ACC112 (cell line): ENCODE measurements around the gene PRDM16.

ENCODE experiments used
- H2AFZ ChIP-seq: fragments of 200-600 bp; sonication (generic); one replicate; pipeline ENCODE4 v1.6.0; 2017; ENCODE audit warnings: antibody characterized with exemption, low read length; ENCODE audit not compliant: unreplicated experiment
- H3K27ac ChIP-seq: fragments of 200-600 bp; sonication (generic); 2 replicates; pipeline ENCODE4 v1.5.1; 2014; ENCODE audit warnings: low read depth, mild to moderate bottlenecking, antibody characterized with exemption, low read length, moderate library complexity
- H3K27me3 ChIP-seq: fragments of 200-600 bp; sonication (generic); 2 replicates; pipeline ENCODE4 v1.6.1; 2014; ENCODE audit warnings: mild to moderate bottlenecking, antibody characterized with exemption, low read length, moderate library complexity, mixed read lengths; ENCODE audit not compliant: insufficient read depth
- H3K36me3 ChIP-seq: fragments of 200-600 bp; sonication (generic); 2 replicates; pipeline ENCODE4 v1.6.1; 2016; ENCODE audit warnings: mild to moderate bottlenecking, antibody characterized with exemption, low read length, moderate library complexity, mixed read lengths; ENCODE audit not compliant: insufficient read depth
- H3K4me1 ChIP-seq: fragments of 200-600 bp; sonication (generic); one replicate; pipeline ENCODE4 v1.6.1; 2016; ENCODE audit warnings: low read length, mixed read lengths; ENCODE audit not compliant: insufficient read depth, unreplicated experiment, control insufficient read depth
- H3K4me3 ChIP-seq: fragments of 200-600 bp; sonication (generic); 2 replicates; pipeline ENCODE4 v1.5.1; 2014; ENCODE audit warnings: mild to moderate bottlenecking, low read depth, low read length
- H3K79me2 ChIP-seq: fragments of 200-600 bp; sonication (generic); one replicate; pipeline ENCODE4 v1.6.0; 2016; ENCODE audit warnings: low read length; ENCODE audit not compliant: control insufficient read depth, unreplicated experiment, insufficient read depth

PRDM16 gene

DNA sequence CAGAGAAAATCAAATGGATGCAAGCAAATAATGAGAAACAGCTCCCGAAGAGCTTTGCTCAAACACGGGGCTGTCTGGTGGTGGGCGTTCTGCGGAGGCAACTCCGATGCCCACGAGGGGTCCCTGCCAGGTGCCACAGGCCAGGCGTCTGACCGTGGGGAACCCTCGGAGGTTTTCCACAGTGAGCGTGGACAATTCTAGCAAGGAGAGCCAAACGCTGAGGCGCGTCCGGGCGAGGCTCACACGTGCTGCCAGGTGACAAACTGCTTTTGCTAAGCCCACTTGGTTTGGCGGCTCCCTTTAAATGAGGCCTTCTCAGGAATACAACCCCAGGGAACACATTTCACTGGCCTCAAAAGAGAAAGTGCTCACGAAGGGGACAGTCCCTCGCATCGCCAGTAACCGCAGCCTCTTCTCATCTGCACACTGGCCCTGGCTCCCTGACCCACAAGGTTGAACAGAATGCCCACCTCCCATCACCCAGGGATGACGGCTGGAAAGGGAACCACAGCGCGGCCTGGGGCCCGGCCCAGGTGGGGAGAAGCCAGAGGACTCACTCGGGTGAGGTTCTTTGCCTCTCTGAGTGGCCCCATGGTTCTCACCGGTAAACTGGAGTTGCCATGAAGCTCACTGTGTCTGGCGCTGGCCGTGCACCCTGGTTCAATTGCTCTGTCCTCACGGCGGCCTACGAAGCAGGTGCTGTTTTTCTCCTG, 97.4 kb downstream of the PRDM16 start:
- H3K4me1 ChIP-seq = no peaks in the 10 kb centered on the region
- no peaks in the 10 kb centered on the region for H3K79me2 ChIP-seq
- H3K4me3 ChIP-seq = no peak overlapping the region
- H3K27me3 ChIP-seq = no peaks in the 10 kb centered on the region
- no peak overlapping the region for H3K27ac ChIP-seq
- no peak overlapping the region for H2AFZ ChIP-seq
- H3K36me3 ChIP-seq = no peaks in the 10 kb centered on the region

DNA sequence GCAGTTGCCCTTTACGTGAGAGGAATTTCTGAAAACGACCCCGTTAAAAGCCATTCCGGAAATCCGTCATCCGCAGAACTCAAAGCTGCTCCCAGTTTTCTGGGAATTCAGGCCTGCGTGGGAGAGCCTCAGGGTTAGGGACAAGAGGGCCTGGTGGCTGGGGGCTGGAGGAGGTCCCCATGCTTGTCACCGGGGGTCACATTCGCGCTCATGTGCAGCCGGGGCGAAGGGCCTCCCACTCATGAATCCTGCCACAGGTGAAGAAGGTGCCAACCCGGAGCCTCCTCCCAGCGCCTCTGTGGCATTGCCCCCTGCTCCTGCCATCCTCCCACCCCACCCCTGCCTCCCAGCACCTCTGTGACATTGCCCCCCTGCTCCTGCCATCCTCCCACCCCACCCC, 98.3 kb downstream of the PRDM16 start:
- H3K36me3 ChIP-seq = no peaks in the 10 kb centered on the region
- H2AFZ ChIP-seq = no peak overlapping the region
- H3K4me1 ChIP-seq = no peaks in the 10 kb centered on the region
- no peak overlapping the region for H3K27ac ChIP-seq
- no peaks in the 10 kb centered on the region for H3K27me3 ChIP-seq
- H3K79me2 ChIP-seq = no peaks in the 10 kb centered on the region
- H3K4me3 ChIP-seq = no peak overlapping the region

DNA sequence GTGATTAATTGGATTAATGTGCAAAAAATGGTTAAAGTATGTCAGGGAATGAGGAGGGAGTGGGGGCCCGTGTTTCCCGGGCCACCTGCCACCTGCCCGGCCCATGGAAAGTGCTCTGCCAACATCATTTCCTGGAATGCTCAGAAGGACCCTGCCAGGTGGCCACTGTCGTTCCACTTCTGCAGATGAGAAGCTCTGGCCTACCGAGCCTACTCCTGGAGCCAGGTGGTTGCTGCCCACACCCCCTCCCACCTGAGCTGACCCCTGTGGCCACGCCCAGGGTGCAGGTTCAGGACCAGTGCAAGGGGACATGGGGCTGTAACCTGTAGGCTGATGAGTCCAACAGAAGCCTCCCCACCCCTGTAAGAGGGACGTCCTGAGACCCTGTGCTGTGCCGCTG, 99.7 kb downstream of the PRDM16 start:
- Histone ChIP-seq H3K27ac (no peak overlapping the region), H3K4me3 (no peak overlapping the region), H3K4me1 (no peaks in the 10 kb centered on the region), H3K79me2 (no peaks in the 10 kb centered on the region), H3K27me3 (no peaks in the 10 kb centered on the region), H2AFZ (no peak overlapping the region), H3K36me3 (no peaks in the 10 kb centered on the region)

DNA sequence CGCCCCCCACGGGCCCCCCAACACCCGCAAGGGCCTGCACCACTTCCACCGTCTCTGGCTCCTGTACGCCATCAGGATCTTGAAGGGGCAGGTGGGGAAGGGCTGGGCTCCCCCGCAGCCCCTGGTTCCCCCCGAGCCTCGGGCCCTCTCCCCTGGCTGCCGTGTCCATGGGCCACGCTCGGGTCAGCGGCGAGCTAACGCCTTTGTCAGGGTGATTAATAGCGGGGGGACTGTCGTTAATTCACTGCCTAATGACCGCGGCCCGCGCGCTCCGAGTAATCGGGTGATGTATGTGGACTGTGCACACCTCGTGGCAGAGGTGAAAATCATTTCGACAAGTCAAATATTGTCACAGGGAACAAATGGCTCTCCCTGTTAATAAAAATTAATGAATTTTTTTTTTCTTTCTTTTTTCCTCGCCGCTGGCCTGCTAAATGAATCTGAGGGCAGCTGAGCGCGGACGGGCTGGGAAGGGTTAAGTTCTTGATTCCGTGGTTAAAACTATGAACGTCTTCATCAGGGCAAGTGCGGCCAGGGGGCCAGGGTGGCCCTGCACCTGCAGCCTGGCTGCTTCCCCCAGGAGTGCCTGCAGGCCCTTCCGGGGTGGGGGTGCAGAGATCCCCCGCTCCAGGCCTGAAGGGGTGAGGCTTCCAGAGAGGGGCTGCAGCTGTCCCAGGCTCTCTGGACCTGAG, 100.8 kb downstream of the PRDM16 start:
- H3K36me3 ChIP-seq = no peaks in the 10 kb centered on the region
- peaks cover 5% of the 10 kb centered on the region for H3K4me1 ChIP-seq
- no peak overlapping the region for H2AFZ ChIP-seq
- no peak overlapping the region for H3K4me3 ChIP-seq
- no peaks in the 10 kb centered on the region for H3K79me2 ChIP-seq
- no peak overlapping the region for H3K27ac ChIP-seq
- H3K27me3 ChIP-seq = no peaks in the 10 kb centered on the region

DNA sequence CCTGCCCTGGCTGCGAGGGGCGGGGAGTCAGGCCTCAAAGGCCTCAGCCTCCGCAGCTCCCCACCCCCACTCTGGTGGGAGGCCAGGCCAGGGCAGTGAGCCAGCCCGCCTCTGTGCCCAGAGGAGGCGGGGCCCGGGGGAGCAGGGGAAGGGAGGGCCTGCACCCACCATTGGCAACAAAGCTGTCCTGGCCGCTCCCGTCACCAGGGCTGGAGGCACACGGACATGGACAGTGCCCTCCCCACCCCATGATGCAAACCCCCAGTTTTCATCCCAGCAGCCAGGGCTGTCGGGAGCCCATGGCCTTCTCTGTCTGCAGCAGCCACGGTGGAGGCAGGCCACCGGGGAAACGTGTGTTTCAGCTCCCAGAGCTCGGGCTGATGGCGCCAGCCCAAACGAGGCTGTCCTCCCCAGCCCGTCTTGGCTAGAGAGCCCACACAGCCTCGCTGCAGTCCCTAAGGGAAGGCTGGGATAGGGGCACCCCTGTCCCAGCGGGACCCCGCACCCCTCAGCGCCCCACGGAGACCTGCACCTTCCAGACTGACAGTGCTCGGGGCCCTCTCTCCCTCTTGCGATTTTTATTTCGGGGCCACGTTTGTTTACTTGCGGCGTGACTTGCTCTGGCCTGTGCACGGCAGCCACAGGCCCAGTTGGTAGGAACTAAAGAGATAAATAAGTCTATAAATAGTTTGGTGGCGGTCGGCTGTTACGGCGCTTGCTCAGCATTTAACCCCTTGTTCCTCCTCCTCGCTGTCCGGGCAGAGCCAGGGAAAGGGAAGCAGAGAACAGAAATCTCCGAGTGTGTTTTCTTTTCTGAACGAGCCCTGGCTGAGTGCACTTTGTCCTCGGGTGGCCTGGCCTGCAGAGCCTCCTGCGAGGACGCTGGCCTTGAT, 101.8 kb downstream of the PRDM16 start:
- Histone ChIP-seq H3K4me1 (peaks cover 11% of the 10 kb centered on the region), H2AFZ (peak overlapping the region; percentile 14), H3K27ac (peak overlapping the region; percentile 29; the same call in 1 of the 2 replicates), H3K79me2 (no peaks in the 10 kb centered on the region), H3K4me3 (peak overlapping the region; percentile 68), H3K36me3 (no peaks in the 10 kb centered on the region), H3K27me3 (no peaks in the 10 kb centered on the region)

DNA sequence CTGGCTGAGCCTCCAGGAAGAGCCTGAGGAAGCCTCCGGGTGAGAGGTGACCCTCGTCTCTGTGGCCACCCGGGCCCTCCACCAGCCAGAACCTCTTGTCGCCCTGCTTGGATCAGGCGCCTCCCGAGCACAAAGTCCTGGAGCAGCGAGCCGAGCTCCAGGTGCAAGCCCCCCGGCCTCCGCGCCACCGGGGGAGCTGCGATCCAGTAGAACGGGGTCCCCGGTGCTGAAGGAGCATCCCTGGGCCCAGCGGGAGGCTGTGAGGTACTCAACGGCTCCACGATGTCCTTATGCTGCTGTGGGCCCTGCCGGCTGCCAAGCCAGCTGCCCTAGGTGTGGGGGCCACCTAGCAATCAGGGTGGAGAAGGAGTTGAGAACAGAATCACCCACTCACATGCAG, 102.8 kb downstream of the PRDM16 start:
- H3K36me3 ChIP-seq = no peaks in the 10 kb centered on the region
- H2AFZ ChIP-seq = no peak overlapping the region
- no peak overlapping the region for H3K27ac ChIP-seq
- no peak overlapping the region for H3K4me3 ChIP-seq
- no peaks in the 10 kb centered on the region for H3K27me3 ChIP-seq
- H3K79me2 ChIP-seq = no peaks in the 10 kb centered on the region
- peaks cover 11% of the 10 kb centered on the region for H3K4me1 ChIP-seq

DNA sequence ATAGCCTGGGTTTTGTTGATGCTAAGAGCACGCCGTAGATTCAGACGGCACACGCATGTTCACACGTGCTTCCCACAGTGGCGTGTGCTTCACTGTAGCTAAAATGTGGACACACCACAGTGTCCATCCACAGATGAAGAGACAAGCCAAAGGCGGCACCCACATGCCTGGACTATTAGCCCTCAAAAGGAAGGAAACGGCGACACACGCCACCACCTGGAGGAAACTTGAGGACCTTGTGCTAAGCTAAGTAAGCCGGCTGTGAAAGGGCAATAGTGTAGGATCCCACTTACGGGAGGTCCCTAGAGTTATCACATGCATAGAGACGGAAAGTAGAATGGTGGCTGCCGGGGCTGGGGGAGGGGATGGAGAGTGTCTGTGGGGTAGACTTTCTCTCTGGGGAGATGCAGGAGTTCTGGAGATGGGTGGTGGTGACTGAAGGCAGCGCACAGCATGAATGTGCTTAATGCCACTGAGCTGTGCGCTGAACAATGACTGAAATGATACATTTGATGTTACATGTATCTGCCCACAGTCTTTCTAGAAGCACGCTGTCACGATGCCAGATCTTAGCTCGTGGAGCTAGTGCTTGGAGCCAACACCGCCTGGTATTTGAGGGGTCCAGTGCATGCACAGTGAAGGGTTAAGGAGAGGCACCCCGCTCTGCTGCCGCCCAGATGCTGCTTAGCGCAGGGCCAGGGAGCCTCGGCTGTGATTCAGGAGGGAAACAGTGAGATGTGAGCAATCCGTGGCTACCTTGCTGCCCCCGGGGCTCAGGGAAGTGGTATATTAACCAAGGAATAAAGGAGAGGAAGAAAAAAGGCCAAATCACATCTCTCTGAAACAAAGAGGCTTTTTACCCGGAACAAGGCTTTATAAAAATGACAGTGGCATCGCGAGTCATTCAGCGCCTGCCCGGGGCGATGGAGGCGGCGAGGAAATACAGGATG, 103.7 kb downstream of the PRDM16 start:
- Histone ChIP-seq H3K79me2 (no peaks in the 10 kb centered on the region), H3K36me3 (no peaks in the 10 kb centered on the region), H3K27me3 (no peaks in the 10 kb centered on the region), H2AFZ (no peak overlapping the region), H3K4me1 (peaks cover 11% of the 10 kb centered on the region), H3K27ac (no peak overlapping the region), H3K4me3 (no peak overlapping the region)

DNA sequence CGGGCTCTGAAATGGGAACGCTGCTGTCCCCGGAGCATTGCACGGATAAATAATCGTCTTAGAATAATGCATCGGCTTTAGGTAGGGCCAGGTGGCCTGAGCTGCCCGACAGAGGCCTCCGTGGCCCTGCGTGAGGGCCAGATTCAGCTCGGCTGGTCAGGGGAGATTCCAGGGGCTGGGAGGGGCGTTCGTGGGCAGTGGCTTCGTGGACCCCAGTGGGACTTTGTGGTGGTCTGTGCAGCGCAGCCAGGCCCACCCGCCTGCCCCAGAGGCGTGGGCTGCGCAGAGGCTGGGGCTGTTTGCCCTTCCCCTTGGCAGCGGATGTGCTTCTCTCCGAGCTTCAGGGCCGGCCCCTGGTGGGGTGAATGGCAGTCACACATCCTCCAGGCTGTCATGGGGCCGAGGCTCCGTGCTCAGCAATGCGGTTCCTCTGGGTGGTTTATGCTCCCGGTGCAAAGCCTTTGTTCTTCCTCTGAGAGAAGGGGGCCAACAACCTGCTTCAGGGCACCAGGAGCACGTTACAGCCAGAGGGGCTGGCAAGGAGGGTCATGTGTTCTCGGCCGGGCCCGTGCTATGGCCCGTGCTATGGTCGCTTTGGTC, 104.5 kb downstream of the PRDM16 start:
- Histone ChIP-seq H3K4me1 (peaks cover 11% of the 10 kb centered on the region), H3K27me3 (no peaks in the 10 kb centered on the region), H3K4me3 (no peak overlapping the region)

DNA sequence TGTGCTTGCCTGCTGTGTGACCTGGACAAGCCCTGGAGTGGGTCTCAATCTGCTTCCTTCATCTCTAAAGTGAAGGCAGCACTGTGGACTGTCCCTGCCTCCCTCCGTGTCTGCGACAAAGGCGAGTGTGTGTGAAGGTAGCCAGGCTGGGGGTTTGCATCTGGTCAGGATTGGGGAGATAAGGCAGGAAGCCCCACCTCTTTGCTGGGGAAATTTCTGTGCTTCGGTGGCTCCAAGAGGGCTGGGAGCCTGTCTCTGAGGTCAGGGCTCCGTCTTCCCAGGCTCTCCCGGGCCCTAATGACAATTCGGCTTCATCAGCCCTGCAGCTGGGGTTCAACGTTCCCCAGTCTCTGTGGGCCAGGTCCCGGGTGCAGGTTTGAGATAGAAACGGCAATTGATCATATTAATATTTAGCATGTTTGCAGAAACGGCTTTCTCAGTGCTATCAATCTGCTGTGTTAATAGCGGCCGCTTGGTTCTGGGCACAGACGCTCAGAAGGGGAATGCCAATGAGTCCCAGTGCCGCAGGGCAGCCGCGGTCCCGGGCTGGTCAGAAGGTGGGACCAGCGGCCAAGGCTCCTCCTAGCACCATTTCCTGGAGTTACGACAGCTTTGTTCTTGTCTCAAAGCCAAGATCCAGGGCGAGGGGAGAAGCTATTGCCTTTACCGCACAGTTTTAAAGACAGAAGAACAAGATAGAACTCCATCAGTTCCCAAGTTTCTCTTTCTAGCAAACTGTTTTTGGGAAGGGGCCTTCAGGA, 105.7 kb downstream of the PRDM16 start:
- Histone ChIP-seq H3K36me3 (no peaks in the 10 kb centered on the region), H3K27ac (no peak overlapping the region), H2AFZ (no peak overlapping the region), H3K27me3 (no peaks in the 10 kb centered on the region), H3K79me2 (no peaks in the 10 kb centered on the region), H3K4me3 (no peak overlapping the region), H3K4me1 (peaks cover 11% of the 10 kb centered on the region)

More for the DNA sequence above, 104.5 kb downstream of the PRDM16 start:
- no peaks in the 10 kb centered on the region for H3K79me2 ChIP-seq
- no peak overlapping the region for H3K27ac ChIP-seq
- H3K36me3 ChIP-seq = no peaks in the 10 kb centered on the region
- H2AFZ ChIP-seq = no peak overlapping the region
